Heart right ventricle (tissue), 16 donors: ENCODE results near the gene ERLIN1. TPM values are rescaled to one million over a fixed set of nuclear protein-coding genes. Genes with fewer than 3 reads are reported as not detected.

Experiments used
- ATAC-seq, 8 donors: fragments of 200-7000 bp; cut with Tn5 transposase; one replicate each; pipeline ENCODE4 v1.9.1; 2020; ENCODE audit warnings: mild to moderate bottlenecking in 8 of 8, moderate library complexity in 8 of 8, moderate number of reproducible peaks in 1 of 8
- DNase-seq, 2 donors: peaks; one replicate each; pipeline ENCODE4 v3.0.0-alpha.2; 2020
- H3K27ac ChIP-seq, 10 donors: fragments of 200-600 bp; sonication (generic) in 2 of 10; one replicate each; pipeline versions ENCODE4 v1.5.0 to v1.8.0; 2020 to 2022; ENCODE audit warnings: mild to moderate bottlenecking in 3 of 10
- H3K27me3 ChIP-seq, 7 donors: fragments of 200-600 bp; one replicate each; pipeline ENCODE4 v1.8.0; 2021 to 2022; ENCODE audit warnings: mild to moderate bottlenecking in 2 of 7
- H3K36me3 ChIP-seq, 9 donors: fragments of 200-600 bp; sonication (generic) in 1 of 9; one replicate each; pipeline versions ENCODE4 v1.5.0 to v1.8.0; 2020 to 2022; ENCODE audit warnings: mild to moderate bottlenecking in 2 of 9
- H3K4me1 ChIP-seq, 9 donors: fragments of 200-600 bp; sonication (generic) in 1 of 9; one replicate each; pipeline versions ENCODE4 v1.5.0 to v1.8.0; 2020 to 2022; ENCODE audit warnings: mild to moderate bottlenecking in 4 of 9
- H3K4me3 ChIP-seq, 10 donors: fragments of 200-600 bp; sonication (generic) in 2 of 10; one replicate each; pipeline versions ENCODE4 v1.5.0 to v1.8.0; 2020 to 2022; ENCODE audit warnings: mild to moderate bottlenecking in 7 of 10, moderate library complexity in 2 of 10
- H3K9me3 ChIP-seq, 11 donors: fragments of 200-600 bp in 10 of 11; sonication (generic) in 2 of 11; one replicate each; pipeline versions ENCODE4 v1.5.0 to v1.8.0; 2013 to 2022; ENCODE audit warnings: mild to moderate bottlenecking in 2 of 11, control low read depth in 1 of 11, moderate library complexity in 1 of 11
- CTCF ChIP-seq, 9 donors: fragments of 200-600 bp; sonication (generic) in 2 of 9; IDR thresholded peaks; one replicate each; pipeline versions ENCODE4 v1.5.0 to v1.8.0; 2021 to 2022; ENCODE audit warnings: antibody characterized with exemption in 9 of 9, mild to moderate bottlenecking in 5 of 9, moderate library complexity in 1 of 9
- WGBS, 2 donors: extraction: QIAGEN DNeasy Blood & Tissue Kit; methylation state at CpG; one replicate each; pipeline ENCODE4 v1.1.7; 2013; ENCODE audit warnings: inconsistent platforms in 1 of 2; 5-methylcytosine and 5-hydroxymethylcytosine counted together
- intact Hi-C, 10 donors: fragments of 100-400 bp; cut with DNase I; formaldehyde crosslinking; loops; one replicate each; pipeline versions ENCODE4 v1.11.1 to v1.14.2; 2022
- polyA plus RNA-seq, 2 donors: library from polyadenylated mRNA; stranded (reverse); fragments of 200-250 nt; gene quantifications; one replicate each; pipeline ENCODE4 v1.2.3, GENCODE V29; 2013
- total RNA-seq, 10 donors: library from RNA; stranded (reverse); fragmentation: NEBNext Ultra II Directional in 3 of 10; extraction: Animal tissue kit (Norgen Biotek cat#: 25700) in 3 of 10; gene quantifications; one replicate each; pipeline versions ENCODE4 v1.2.1 to v1.2.4, GENCODE V29; 2021 to 2023
- donor health status: Arrhythmogenic right ventricular cardiomyopathy.
- donor health status: ischemic (EF 13 %, LVEDD 7.1; RV severe dilation, severe dysfunction).
- donor health status: healthy with polysubstance abuse.
- donor health status: DM: no; HTN: yes; CAD: no.
- donor health status: DM: no; HTN: no; CAD: no.
- donor health status: ischemic (EF 25% LVEDD 6.9; RV normal size, moderate dysfunction).
- donor health status: ischemic (EF 25% LVEDD 5.7; RV mildly dilated, moderate dysfunction).
- donor health status: healthy.
- donor health status: DM: yes; HTN: yes; CAD: no.
- donor health status: Ischemic cardiomyopathy.
- donor health status: ischemic (EF 35%, LVEDD 5.7; RV mildly dilated, moderate dysfunction).
- donor health status: nonischemic (EF 11% LVEDD 7.7; RV severe dilation, severe dysfunction).
- donor health status: DM: yes; HTN: yes; CAD: no.
- donor health status: PGD.
- donor health status: ischemic (EF 29% LVEDD 5.4; RV normal size, mild dysfunction).
- donor health status: nonischemic (EF 23%, LVEDD 6.1; RV moderate dilation, normal function).

The ERLIN1 gene
- total and polyA plus RNA-seq, 12 donors, result 2.1 to 13.3 (median 7.2) TPM

- no peaks in the 10 kb centered on the region for H3K4me1 ChIP-seq
- H3K27ac ChIP-seq, result no peak overlapping the region
- H3K27me3 ChIP-seq, result no peaks in the 10 kb centered on the region
- H3K9me3 ChIP-seq, result no peaks in the 10 kb centered on the region
- intact Hi-C loops, result no loop called here
- ATAC-seq, result no peak
- DNase-seq, result no peak
- peaks cover 0 to 97% (median 37%) of the 10 kb centered on the region in 9 donors for H3K36me3 ChIP-seq
- TF ChIP-seq CTCF (IDR thresholded peaks at IDR 0.05), result no peak
- WGBS, 2 donors, result 97% methylated on average over 9 of the region's 9 CpGs
- H3K4me3 ChIP-seq, result no peak overlapping the region
Measured at GRCh38 chr10:100208276-100208675, 22.4 kb upstream of the ERLIN1 start.

- no peak overlapping the region for H3K27ac ChIP-seq
- WGBS, 2 donors, result 98 to 99% methylated on average over 2 of the region's 2 CpGs
- no peak for ATAC-seq
- intact Hi-C loops, result no loop called here
- no peaks in the 10 kb centered on the region for H3K27me3 ChIP-seq
- DNase-seq, result no peak
- peaks cover 0 to 100% (median 51%) of the 10 kb centered on the region in 9 donors for H3K36me3 ChIP-seq
- H3K4me1 ChIP-seq, result no peaks in the 10 kb centered on the region
- TF ChIP-seq CTCF (IDR thresholded peaks at IDR 0.05), result no peak
- no peaks in the 10 kb centered on the region for H3K9me3 ChIP-seq
- no peak overlapping the region for H3K4me3 ChIP-seq
Measured at GRCh38 chr10:100204370-100204769, 18.5 kb upstream of the ERLIN1 start.

DNA sequence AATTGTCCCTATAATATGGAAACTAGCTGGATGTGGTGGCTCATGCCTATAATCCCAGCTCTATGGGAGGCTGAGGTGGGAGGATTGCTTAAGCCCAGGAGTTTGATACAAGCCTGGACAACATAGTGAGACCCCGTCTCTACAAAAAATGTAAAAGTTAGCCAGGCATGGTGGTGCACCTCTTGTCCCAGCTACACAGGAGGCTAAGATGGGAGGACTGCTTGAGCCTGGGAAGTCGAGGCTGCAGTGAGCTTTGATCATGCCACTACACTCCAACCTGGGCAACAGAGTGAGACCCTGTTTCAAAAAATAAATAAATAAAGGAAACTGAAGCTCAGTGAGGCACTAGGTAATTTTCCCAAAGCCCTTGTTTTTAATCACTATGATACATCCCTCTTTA lies 15.7 kb upstream of the ERLIN1 start:
- no peaks in the 10 kb centered on the region for H3K9me3 ChIP-seq
- WGBS, 2 donors, result 99 to 100% methylated on average over 2 of the region's 2 CpGs
- ATAC-seq, result no peak

DNA sequence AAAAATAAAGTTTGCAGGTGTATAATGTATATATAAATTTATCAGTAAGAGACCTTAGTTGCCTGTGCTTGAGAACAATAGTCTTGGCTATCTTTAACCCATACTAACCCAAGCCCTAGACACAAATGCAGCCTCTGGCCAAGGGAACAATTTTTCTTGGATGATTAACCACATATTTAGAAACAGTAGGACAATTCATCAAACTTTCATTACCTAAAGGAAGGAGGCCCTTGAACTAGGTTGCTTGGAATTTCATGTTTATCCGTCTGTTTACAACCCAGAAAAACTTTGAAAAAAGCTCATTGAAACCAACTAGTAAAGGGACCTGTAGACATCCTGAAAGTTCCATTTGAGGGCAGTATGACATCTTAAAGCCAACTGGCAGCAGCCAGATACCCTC lies 8.9 kb upstream of the ERLIN1 start:
- intact Hi-C loops, result loop anchor here in 1 of 10 donors (5.0 kb wide), 1 partner anchor 33 kb away; the partner anchor contains the start of gene CHUK
- 93 to 96% methylated on average over 1 of the region's 1 CpG for WGBS, 2 donors

More for the DNA sequence above, 15.7 kb upstream of the ERLIN1 start:
- DNase-seq, result no peak
- Histone ChIP-seq H3K36me3 (peaks cover 0 to 100% (median 46%) of the 10 kb centered on the region in 9 donors), H3K27me3 (no peaks in the 10 kb centered on the region), H3K27ac (no peak overlapping the region), H3K4me1 (no peaks in the 10 kb centered on the region), H3K4me3 (no peak overlapping the region)
- no peak for TF ChIP-seq CTCF (IDR thresholded peaks at IDR 0.05)
- intact Hi-C loops, result no loop called here

More for the DNA sequence above, 8.9 kb upstream of the ERLIN1 start:
- DNase-seq (no peak), ATAC-seq (no peak)
- TF ChIP-seq CTCF (IDR thresholded peaks at IDR 0.05), result no peak
- Histone ChIP-seq H3K4me3 (no peak overlapping the region), H3K27ac (no peak overlapping the region), H3K36me3 (peaks cover 0 to 99% (median 24%) of the 10 kb centered on the region in 9 donors), H3K9me3 (no peaks in the 10 kb centered on the region), H3K4me1 (peaks cover 0 to 17% (median 10%) of the 10 kb centered on the region in 9 donors), H3K27me3 (no peaks in the 10 kb centered on the region)
